Measurements from ENCODE around the gene ANKRD13C.
"Not testable (repeated sequence)": the region's sequence is repeated elsewhere in the genome, so short reads cannot be mapped to it uniquely, and the experiment has no call there.

The ANKRD13C gene

GRCh38 chr1:70358921-70359564 lies 4.5 kb upstream of the ANKRD13C start:
- DNase-seq (ENCODE audit: low read depth) = peak; percentile 69

- no peak for DNase-seq (ENCODE audit: low read depth)
Measured at GRCh38 chr1:70355920-70356319, 1.4 kb upstream of the ANKRD13C start.

- DNase-seq (ENCODE audit: low read depth) = no peak
Measured at GRCh38 chr1:70355111-70355407, 537 bp upstream of the ANKRD13C start.

- peak; percentile 91 for DNase-seq (ENCODE audit: low read depth)
Measured at GRCh38 chr1:70353601-70354331, 756 bp downstream of the ANKRD13C start.

GRCh38 chr1:70353044-70353443 lies 1.5 kb downstream of the ANKRD13C start:
- no peak for DNase-seq (ENCODE audit: low read depth)

GRCh38 chr1:70349799-70350198 lies 4.7 kb downstream of the ANKRD13C start:
- DNase-seq (ENCODE audit: low read depth) = not testable (repeated sequence)

GRCh38 chr1:70348399-70349165 lies 5.9 kb downstream of the ANKRD13C start:
- no peak for DNase-seq (ENCODE audit: low read depth)

GRCh38 chr1:70339644-70340043 lies 14.9 kb downstream of the ANKRD13C start:
- not testable (repeated sequence) for DNase-seq (ENCODE audit: low read depth)

GRCh38 chr1:70336050-70336449 lies 18.5 kb downstream of the ANKRD13C start:
- no peak for DNase-seq (ENCODE audit: low read depth)

- DNase-seq (ENCODE audit: low read depth) = no peak
Measured at GRCh38 chr1:70334436-70334835, 20.1 kb downstream of the ANKRD13C start.

GRCh38 chr1:70333245-70333644 lies 21.3 kb downstream of the ANKRD13C start:
- DNase-seq (ENCODE audit: low read depth) = no peak

GRCh38 chr1:70331962-70332361 lies 22.6 kb downstream of the ANKRD13C start:
- no peak for DNase-seq (ENCODE audit: low read depth)

- peak; percentile 49 for DNase-seq (ENCODE audit: low read depth)
Measured at GRCh38 chr1:70327306-70328076, 27.0 kb downstream of the ANKRD13C start.

- DNase-seq (ENCODE audit: low read depth) = no peak
Measured at GRCh38 chr1:70324683-70325082, 29.8 kb downstream of the ANKRD13C start.

GRCh38 chr1:70319750-70320149 lies 34.8 kb downstream of the ANKRD13C start:
- DNase-seq (ENCODE audit: low read depth) = peak; percentile 91

- no peak for DNase-seq (ENCODE audit: low read depth)
Measured at GRCh38 chr1:70318191-70318590, 36.3 kb downstream of the ANKRD13C start.

GRCh38 chr1:70317087-70317486 lies 37.4 kb downstream of the ANKRD13C start:
- DNase-seq (ENCODE audit: low read depth) = no peak

GRCh38 chr1:70315782-70316181 lies 38.7 kb downstream of the ANKRD13C start:
- no peak for DNase-seq (ENCODE audit: low read depth)

- no peak for DNase-seq (ENCODE audit: low read depth)
Measured at GRCh38 chr1:70314706-70315304, 39.7 kb downstream of the ANKRD13C start.

GRCh38 chr1:70311369-70311768 lies 43.2 kb downstream of the ANKRD13C start:
- DNase-seq (ENCODE audit: low read depth) = no peak

- DNase-seq (ENCODE audit: low read depth) = no peak
Measured at GRCh38 chr1:70299472-70299871, 55.0 kb downstream of the ANKRD13C start.

- no peak for DNase-seq (ENCODE audit: low read depth)
Measured at GRCh38 chr1:70295749-70296148, 58.8 kb downstream of the ANKRD13C start.

All from ELR (cell line).